Activated CD4-positive, alpha-beta T cell treated with anti-CD3 and anti-CD28 coated beads for 36 hours (primary cell): ENCODE measurements around the gene DCAF5. TPM values are rescaled to one million over a fixed set of nuclear protein-coding genes. Genes with fewer than 3 reads are reported as not detected.

Experiments
- ATAC-seq: fragments of 200-7000 bp; cut with Tn5 transposase; one replicate; pipeline ENCODE4 v1.10.0; 2021; ENCODE audit warnings: mild to moderate bottlenecking, moderate library complexity
- CTCF ChIA-PET: fragments of 350-600 bp; sonication (Branson Sonifier 250); formaldehyde crosslinking; loops from one replicate; lab custom pipeline; 2021; ENCODE audit warnings: antibody characterized with exemption; lab: Charles Lee
- POLR2A ChIA-PET: fragments of 350-600 bp; sonication (Branson Sonifier 250); formaldehyde crosslinking; loops from one replicate; lab custom pipeline; 2021; ENCODE audit warnings: antibody characterized with exemption, inconsistent platforms; lab: Charles Lee
- DNase-seq: peaks from one replicate; pipeline ENCODE4 v3.0.0-alpha.2; 2020
- H3K27ac Mint-ChIP-seq: one replicate; pipeline ENCODE4 v1.8.0; 2021; ENCODE audit warnings: mixed read lengths
- H3K27me3 Mint-ChIP-seq: one replicate; pipeline ENCODE4 v1.8.0; 2021; ENCODE audit warnings: mixed read lengths
- H3K36me3 Mint-ChIP-seq: one replicate; pipeline ENCODE4 v1.8.0; 2021; ENCODE audit warnings: low read depth, mixed read lengths
- H3K4me1 Mint-ChIP-seq: one replicate; pipeline ENCODE4 v1.8.0; 2021; ENCODE audit warnings: mixed read lengths
- H3K4me3 Mint-ChIP-seq: one replicate; pipeline ENCODE4 v1.8.0; 2021; ENCODE audit warnings: mild to moderate bottlenecking, moderate library complexity, mixed read lengths
- H3K9me3 Mint-ChIP-seq: one replicate; pipeline ENCODE4 v1.8.0; 2021; ENCODE audit warnings: low read depth, mixed read lengths
- intact Hi-C, 2 experiments: fragments of 100-400 bp; cut with DNase I in 1 of 2; cut with micrococcal nuclease in 1 of 2; formaldehyde crosslinking; loops; one replicate each; pipeline versions ENCODE4 v1.14.2 to v1.15.1; 2022 to 2024; cut with DNase I, micrococcal nuclease
- total RNA-seq, 2 experiments: library from RNA; stranded (reverse); gene quantifications; one replicate each; pipeline ENCODE4 v1.2.3, GENCODE V29; 2021

Gene DCAF5
- total RNA-seq, 2 experiments from 2014 or later, result 34.1 to 38.7 TPM

GRCh38 chr14:69129264-69129880 lies 23.5 kb downstream of the DCAF5 start:
- peaks cover 5% of the 10 kb centered on the region for H3K36me3 Mint-ChIP-seq
- H3K27ac Mint-ChIP-seq, result peak overlapping the region; percentile 37
- ChIA-PET POLR2A (no interaction called here), CTCF (interaction anchor here (0.6 to 6.6 kb wide), 34 partner anchors 9 to 831 kb away, joined by 3 to 81 read pairs (median 4); partner anchors contain the start of genes DCAF5 and EXD2)
- no peaks in the 10 kb centered on the region for H3K27me3 Mint-ChIP-seq
- DNase-seq (peak; percentile 85), ATAC-seq (peak; percentile 77)
- H3K4me1 Mint-ChIP-seq, result peaks cover 72% of the 10 kb centered on the region
- no peak overlapping the region for H3K4me3 Mint-ChIP-seq
- intact Hi-C loops, result loop anchor here (1.0 to 10.0 kb wide), 8 partner anchors 24 to 445 kb away; partner anchors contain the start of genes CCDC177 (in 2 of the 2), DCAF5 (in 1 of the 2), ERH (in 1 of the 2) and EXD2 (in 1 of the 2)
- no peaks in the 10 kb centered on the region for H3K9me3 Mint-ChIP-seq

DNA sequence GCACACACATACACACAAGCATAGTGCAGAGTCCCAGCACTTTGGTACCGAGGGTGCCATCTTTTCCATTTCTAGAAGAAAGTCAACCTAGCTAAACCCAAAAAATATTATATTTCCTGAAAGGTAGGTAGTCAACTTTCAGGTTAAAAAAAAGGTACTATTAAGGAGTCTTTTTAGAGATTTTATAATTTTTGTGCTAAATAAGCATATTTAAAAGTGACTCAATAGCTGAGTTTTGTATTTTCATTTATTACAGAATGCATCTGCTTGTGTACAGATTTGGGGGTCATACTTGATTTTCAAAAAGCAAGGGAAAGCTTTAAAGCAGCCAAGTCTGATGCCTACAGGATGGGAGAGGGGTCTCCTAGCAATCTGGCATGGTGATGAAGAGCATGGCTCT lies 34.6 kb downstream of the DCAF5 start:
- ChIA-PET POLR2A (no interaction called here), CTCF (interaction anchor here (0.6 to 3.1 kb wide), 9 partner anchors 10 to 207 kb away, joined by 3 to 17 read pairs (median 4); no protein-coding TSS in a partner anchor)
- DNase-seq, result no peak
- Mint-ChIP-seq H3K36me3 (peaks cover 34% of the 10 kb centered on the region), H3K27me3 (no peaks in the 10 kb centered on the region), H3K4me3 (no peak overlapping the region), H3K9me3 (no peaks in the 10 kb centered on the region), H3K27ac (peak overlapping the region; percentile 7), H3K4me1 (peaks cover 38% of the 10 kb centered on the region)
- intact Hi-C loops, result no loop called here
- no peak for ATAC-seq

GRCh38 chr14:69117020-69117767 lies 35.7 kb downstream of the DCAF5 start:
- CTCF ChIA-PET, result interaction anchor here (0.8 to 3.1 kb wide), 4 partner anchors 10 to 206 kb away, joined by 3 to 17 read pairs (median 3); no protein-coding TSS in a partner anchor
- no peak overlapping the region for H3K4me3 Mint-ChIP-seq
- ATAC-seq, result peak; percentile 73

GRCh38 chr14:69115407-69116185 lies 37.3 kb downstream of the DCAF5 start:
- peaks cover 26% of the 10 kb centered on the region for H3K36me3 Mint-ChIP-seq
- DNase-seq (no peak), ATAC-seq (no peak)
- intact Hi-C loops, result no loop called here
- peaks cover 27% of the 10 kb centered on the region for H3K4me1 Mint-ChIP-seq
- no peaks in the 10 kb centered on the region for H3K9me3 Mint-ChIP-seq
- H3K27me3 Mint-ChIP-seq, result no peaks in the 10 kb centered on the region
- no peak overlapping the region for H3K4me3 Mint-ChIP-seq
- no peak overlapping the region for H3K27ac Mint-ChIP-seq
- ChIA-PET POLR2A (no interaction called here), CTCF (interaction anchor here (0.6 to 3.1 kb wide), 3 partner anchors 13 to 1209 kb away, joined by 3 to 17 read pairs (median 4); no protein-coding TSS in a partner anchor)

More at GRCh38 chr14:69117020-69117767, 35.7 kb downstream of the DCAF5 start:
- no peak for DNase-seq
- H3K36me3 Mint-ChIP-seq, result peaks cover 31% of the 10 kb centered on the region
- POLR2A ChIA-PET, result no interaction called here
- H3K9me3 Mint-ChIP-seq, result no peaks in the 10 kb centered on the region
- peaks cover 32% of the 10 kb centered on the region for H3K4me1 Mint-ChIP-seq
- H3K27ac Mint-ChIP-seq, result peak overlapping the region; percentile 24
- intact Hi-C loops, result no loop called here
- no peaks in the 10 kb centered on the region for H3K27me3 Mint-ChIP-seq

- ATAC-seq, result no peak
- Mint-ChIP-seq H3K4me1 (peaks cover 26% of the 10 kb centered on the region), H3K4me3 (no peak overlapping the region), H3K36me3 (peaks cover 26% of the 10 kb centered on the region), H3K27me3 (no peaks in the 10 kb centered on the region), H3K27ac (no peak overlapping the region), H3K9me3 (no peaks in the 10 kb centered on the region)
- intact Hi-C loops, result no loop called here
- ChIA-PET POLR2A (no interaction called here), CTCF (no interaction called here)
- DNase-seq, result no peak
Measured at GRCh38 chr14:69114763-69115162, 38.2 kb downstream of the DCAF5 start.

GRCh38 chr14:69108358-69108757 lies 44.6 kb downstream of the DCAF5 start:
- POLR2A ChIA-PET, result interaction anchor here (1.4 kb wide), 1 partner anchor 197 kb away, joined by 3 read pairs; no protein-coding TSS in a partner anchor
- Mint-ChIP-seq H3K9me3 (no peaks in the 10 kb centered on the region), H3K36me3 (peaks cover 6% of the 10 kb centered on the region), H3K4me3 (no peak overlapping the region), H3K27ac (no peak overlapping the region), H3K27me3 (no peaks in the 10 kb centered on the region), H3K4me1 (peaks cover 3% of the 10 kb centered on the region)
- intact Hi-C loops, result loop anchor here in 1 of 2 experiments (5.0 kb wide), 1 partner anchor 246 kb away; no protein-coding TSS in a partner anchor
- DNase-seq (no peak), ATAC-seq (no peak)
- CTCF ChIA-PET, result interaction anchor here (0.6 to 3.5 kb wide), 17 partner anchors 9 to 264 kb away, joined by 3 to 70 read pairs (median 5); no protein-coding TSS in a partner anchor

GRCh38 chr14:69107407-69108003 lies 45.4 kb downstream of the DCAF5 start:
- Mint-ChIP-seq H3K4me1 (peaks cover 3% of the 10 kb centered on the region), H3K27ac (no peak overlapping the region), H3K4me3 (no peak overlapping the region), H3K9me3 (no peaks in the 10 kb centered on the region), H3K36me3 (peaks cover 7% of the 10 kb centered on the region), H3K27me3 (no peaks in the 10 kb centered on the region)
- intact Hi-C loops, result loop anchor here (1.0 to 5.0 kb wide), 3 partner anchors 196 to 245 kb away; no protein-coding TSS in a partner anchor
- POLR2A ChIA-PET, result interaction anchor here (1.4 kb wide), 1 partner anchor 196 kb away, joined by 3 read pairs; no protein-coding TSS in a partner anchor
- DNase-seq (peak; percentile 34), ATAC-seq (peak; percentile 78)
- CTCF ChIA-PET, result interaction anchor here (0.6 to 3.5 kb wide), 25 partner anchors 8 to 277 kb away, joined by 3 to 70 read pairs (median 4); no protein-coding TSS in a partner anchor

GRCh38 chr14:69106451-69106850 lies 46.5 kb downstream of the DCAF5 start:
- Mint-ChIP-seq H3K27me3 (no peaks in the 10 kb centered on the region), H3K9me3 (no peaks in the 10 kb centered on the region), H3K27ac (no peak overlapping the region), H3K36me3 (peaks cover 8% of the 10 kb centered on the region), H3K4me3 (no peak overlapping the region), H3K4me1 (peaks cover 6% of the 10 kb centered on the region)
- ATAC-seq, result no peak
- POLR2A ChIA-PET, result no interaction called here
- CTCF ChIA-PET, result interaction anchor here (0.8 to 3.5 kb wide), 7 partner anchors 9 to 262 kb away, joined by 3 to 70 read pairs (median 10); no protein-coding TSS in a partner anchor
- no peak for DNase-seq
- intact Hi-C loops, result loop anchor here in 1 of 2 experiments (5.0 kb wide), 1 partner anchor 244 kb away; no protein-coding TSS in a partner anchor

GRCh38 chr14:69105326-69105725 lies 47.6 kb downstream of the DCAF5 start:
- intact Hi-C loops, result loop anchor here in 1 of 2 experiments (5.0 kb wide), 1 partner anchor 243 kb away; no protein-coding TSS in a partner anchor
- no peak overlapping the region for H3K4me3 Mint-ChIP-seq
- no peaks in the 10 kb centered on the region for H3K27me3 Mint-ChIP-seq
- ATAC-seq (no peak), DNase-seq (no peak)
- peaks cover 8% of the 10 kb centered on the region for H3K36me3 Mint-ChIP-seq
- CTCF ChIA-PET, result interaction anchor here (1.1 to 3.5 kb wide), 2 partner anchors 9 to 239 kb away, joined by 4 to 12 read pairs; no protein-coding TSS in a partner anchor
- peaks cover 13% of the 10 kb centered on the region for H3K4me1 Mint-ChIP-seq
- no peak overlapping the region for H3K27ac Mint-ChIP-seq
- POLR2A ChIA-PET, result no interaction called here
- H3K9me3 Mint-ChIP-seq, result no peaks in the 10 kb centered on the region

- CTCF ChIA-PET, result interaction anchor here (0.7 to 1.6 kb wide), 6 partner anchors 18 to 239 kb away, joined by 3 to 4 read pairs (median 3); no protein-coding TSS in a partner anchor
- POLR2A ChIA-PET, result interaction anchor here (0.6 kb wide), 1 partner anchor 27 kb away, joined by 4 read pairs; no protein-coding TSS in a partner anchor
- H3K27ac Mint-ChIP-seq, result peak overlapping the region; percentile 87
- no peaks in the 10 kb centered on the region for H3K27me3 Mint-ChIP-seq
- H3K4me3 Mint-ChIP-seq, result no peak overlapping the region
- peaks cover 6% of the 10 kb centered on the region for H3K36me3 Mint-ChIP-seq
- peak; percentile 91 for ATAC-seq
- H3K9me3 Mint-ChIP-seq, result no peaks in the 10 kb centered on the region
- intact Hi-C loops, result loop anchor here in 1 of 2 experiments (1.0 kb wide), 1 partner anchor 190 kb away; no protein-coding TSS in a partner anchor
- peaks cover 15% of the 10 kb centered on the region for H3K4me1 Mint-ChIP-seq
- no peak for DNase-seq
Measured at GRCh38 chr14:69101331-69101826, 51.5 kb downstream of the DCAF5 start.
